GM19238 (cell line): ENCODE measurements around the gene SFPQ.
"Not testable (repeated sequence)": the region's sequence is repeated elsewhere in the genome, so short reads cannot be mapped to it uniquely, and the experiment has no call there.

Source experiments
- DNase-seq: peaks from one replicate; pipeline ENCODE4 v3.0.0; 2011; ENCODE audit warnings: low spot score; ENCODE audit not compliant: insufficient read length

The SFPQ gene

GRCh38 chr1:35188578-35189392 is 4.2 kb downstream of the SFPQ start:
- DNase-seq = no peak

DNA sequence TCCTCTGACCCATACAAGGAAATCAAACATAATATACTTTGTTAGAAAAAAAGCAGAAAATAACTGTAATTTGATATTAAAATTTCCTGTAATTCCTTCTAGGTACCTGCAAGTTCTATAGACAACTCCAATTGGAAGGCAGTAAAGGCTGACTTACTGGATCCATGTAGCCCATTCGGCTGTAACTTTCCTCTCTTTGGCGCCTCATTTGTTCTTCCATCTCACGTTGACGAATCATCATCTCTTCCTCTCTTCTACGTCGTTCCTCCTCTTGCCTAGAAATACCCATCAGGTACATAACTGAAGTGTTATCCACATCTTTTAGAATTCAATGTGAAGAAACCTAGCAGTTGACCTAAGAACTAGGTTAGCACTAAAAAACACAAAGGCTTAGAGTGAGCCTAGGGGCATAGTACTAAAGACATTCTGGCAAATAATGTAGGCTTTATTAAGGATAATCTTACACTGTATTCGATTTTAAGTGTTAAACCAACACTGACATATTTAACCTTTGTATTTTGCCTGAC is 5.1 kb downstream of the SFPQ start:
- no peak for DNase-seq

DNA sequence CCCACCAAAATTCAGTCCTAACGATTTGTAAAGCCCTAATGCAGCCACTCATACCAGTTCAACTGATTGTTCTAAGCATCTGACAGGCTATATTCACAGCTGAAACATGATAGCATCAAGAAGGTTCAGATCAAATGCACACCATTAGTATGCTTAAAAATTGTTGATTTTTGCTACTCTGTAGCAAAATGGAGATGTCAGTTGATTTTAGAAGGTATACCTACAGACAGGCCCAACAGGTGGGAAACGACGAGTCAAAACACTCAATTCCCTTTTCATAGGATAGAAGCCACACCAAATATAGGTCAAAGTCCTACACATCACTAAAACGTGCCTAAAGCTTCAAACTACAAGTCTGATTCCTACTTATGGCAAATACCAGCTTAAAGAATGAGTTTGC is 6.7 kb downstream of the SFPQ start:
- DNase-seq = no peak

DNA sequence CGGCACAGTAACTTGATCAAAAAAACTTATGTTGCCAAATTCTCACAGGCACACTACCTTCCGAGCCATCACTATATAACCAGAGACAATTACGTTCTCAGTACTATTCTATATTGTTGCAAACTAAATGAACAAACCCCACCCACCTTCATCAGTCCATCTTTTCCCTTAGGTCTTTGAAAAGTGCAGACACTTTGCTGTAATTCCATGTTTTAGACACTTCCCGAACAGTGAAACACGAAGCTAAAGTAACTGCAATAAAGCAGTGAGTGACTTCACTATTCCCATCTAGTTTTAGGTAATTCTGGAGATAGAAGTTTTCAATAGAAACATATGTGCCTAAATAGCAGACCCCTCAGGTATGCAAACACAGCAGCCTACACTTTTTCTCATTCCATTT is 7.7 kb downstream of the SFPQ start:
- no peak for DNase-seq

- no peak for DNase-seq
Observed at GRCh38 chr1:35184495-35185199, 8.3 kb downstream of the SFPQ start.

- DNase-seq = no peak
Observed at GRCh38 chr1:35181790-35182455, 11.0 kb downstream of the SFPQ start.

DNA sequence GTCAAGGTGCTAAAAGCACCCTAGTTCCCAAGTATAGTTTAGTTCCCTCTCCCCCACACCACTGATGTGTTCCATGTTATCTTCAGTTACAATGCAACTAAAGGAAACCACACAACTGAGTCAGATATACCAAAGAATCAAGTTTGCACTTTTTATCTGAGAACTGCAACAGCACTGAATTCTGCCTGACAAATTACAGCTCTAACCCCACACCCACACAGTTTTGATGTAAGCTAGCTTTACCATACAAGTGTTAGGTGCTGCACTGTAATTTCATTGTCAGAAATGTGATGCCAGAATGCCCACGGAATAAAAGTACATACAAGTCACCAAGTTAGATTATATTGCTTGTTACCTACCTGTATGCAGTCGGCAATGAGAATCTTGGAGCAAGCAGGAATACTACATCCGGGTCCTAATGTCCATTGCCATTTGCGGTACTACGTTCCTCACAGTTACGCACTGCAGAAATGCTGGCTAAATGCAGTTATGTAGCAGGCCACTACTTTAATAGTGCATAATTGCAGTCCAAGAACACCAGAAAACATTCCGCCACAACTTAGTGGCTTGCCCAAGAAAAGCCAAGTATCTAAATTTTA is 12.1 kb downstream of the SFPQ start:
- DNase-seq = no peak

DNA sequence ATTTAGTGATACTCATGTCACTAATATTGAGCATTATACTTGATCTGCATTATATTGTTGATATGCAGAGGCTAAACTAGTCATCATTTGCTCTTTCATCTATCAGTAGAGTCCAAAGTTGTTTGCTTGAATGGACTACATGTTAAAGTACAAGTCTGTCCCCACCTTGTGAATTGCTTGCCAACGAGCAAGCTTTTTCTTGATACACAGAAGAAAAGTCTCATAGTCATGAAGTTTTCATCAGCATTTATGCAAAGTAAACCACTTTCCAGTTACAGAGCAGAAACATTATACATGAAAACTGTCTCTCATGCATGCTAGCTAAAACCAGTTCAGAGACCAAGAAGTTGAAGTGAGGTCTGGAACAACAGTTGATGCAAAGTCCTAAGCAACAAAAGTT is 13.0 kb downstream of the SFPQ start:
- DNase-seq = no peak

DNA sequence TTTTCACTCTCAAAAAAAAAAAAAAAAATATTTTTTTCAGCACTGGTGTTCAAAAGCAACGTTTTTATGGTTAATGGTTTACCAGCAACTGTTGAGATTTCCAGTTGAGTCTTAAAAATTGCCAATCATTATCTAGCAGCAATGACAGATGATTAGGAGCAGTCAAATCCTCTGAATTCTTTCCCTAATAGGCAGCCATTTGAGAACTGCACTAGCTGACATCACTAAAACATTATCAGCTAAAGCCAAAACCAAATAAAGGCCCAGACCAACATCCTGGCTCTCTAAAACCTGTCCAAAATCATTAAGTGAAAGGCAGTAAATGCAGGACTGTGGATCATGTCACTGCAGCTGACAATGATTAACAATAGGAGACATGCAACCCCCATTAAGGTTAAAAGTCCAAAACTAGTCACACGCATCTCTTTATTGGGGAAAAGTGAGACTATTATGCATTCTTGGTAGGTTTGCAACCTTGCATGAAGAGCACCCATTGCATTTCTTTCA is 14.0 kb downstream of the SFPQ start:
- no peak for DNase-seq

DNA sequence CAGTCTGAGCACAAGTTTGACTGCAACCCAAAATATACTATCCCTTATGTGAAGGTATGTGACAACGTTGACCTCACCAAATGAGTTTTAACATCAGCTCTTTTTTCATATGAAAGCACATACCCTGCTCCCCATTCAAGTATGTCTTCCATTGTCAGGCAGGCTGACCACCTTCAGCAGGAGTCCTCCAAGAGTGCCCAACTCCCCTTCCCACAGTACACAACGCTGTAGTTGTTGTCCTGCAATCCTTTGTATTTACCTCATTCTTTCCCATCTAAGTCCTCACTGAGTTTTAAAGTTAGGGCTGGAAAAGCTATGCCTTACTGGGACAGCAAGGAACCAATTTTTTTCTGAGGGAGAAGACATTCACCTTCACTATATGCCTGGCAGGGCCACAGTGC is 14.7 kb downstream of the SFPQ start:
- DNase-seq = no peak

GRCh38 chr1:35177237-35177786 is 15.6 kb downstream of the SFPQ start:
- DNase-seq = no peak

- DNase-seq = no peak
Observed at GRCh38 chr1:35175602-35176001, 17.3 kb downstream of the SFPQ start.

- no peak for DNase-seq
Observed at GRCh38 chr1:35175098-35175576, 17.8 kb downstream of the SFPQ start.

GRCh38 chr1:35173909-35174540 is 18.9 kb downstream of the SFPQ start:
- no peak for DNase-seq

- DNase-seq = no peak
Observed at GRCh38 chr1:35173491-35173890, 19.5 kb downstream of the SFPQ start.

DNA sequence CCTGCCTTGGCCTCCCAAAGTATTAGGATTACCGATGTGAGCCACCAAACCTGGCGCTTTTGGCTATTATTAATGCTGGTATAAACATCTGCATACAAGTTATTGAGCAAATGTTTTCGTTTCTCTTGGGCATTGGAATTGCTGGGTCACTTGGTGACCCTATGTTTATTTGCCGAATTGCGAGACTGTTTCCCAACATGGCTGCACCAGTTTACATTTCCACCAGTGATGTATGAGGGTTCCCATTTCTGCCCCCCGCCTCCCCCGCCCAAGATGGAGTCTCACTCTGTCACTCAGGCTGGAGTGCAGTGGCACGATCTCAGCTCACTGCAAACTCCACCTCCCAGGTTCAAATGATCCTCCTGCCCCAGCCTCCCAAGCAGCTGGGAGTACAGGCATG is 20.9 kb downstream of the SFPQ start:
- no peak for DNase-seq

GRCh38 chr1:35171579-35171978 is 21.4 kb downstream of the SFPQ start:
- no peak for DNase-seq

- DNase-seq = no peak
Observed at GRCh38 chr1:35164893-35165292, 28.1 kb downstream of the SFPQ start.

- no peak for DNase-seq
Observed at GRCh38 chr1:35151220-35151619, 41.7 kb downstream of the SFPQ start.

DNA sequence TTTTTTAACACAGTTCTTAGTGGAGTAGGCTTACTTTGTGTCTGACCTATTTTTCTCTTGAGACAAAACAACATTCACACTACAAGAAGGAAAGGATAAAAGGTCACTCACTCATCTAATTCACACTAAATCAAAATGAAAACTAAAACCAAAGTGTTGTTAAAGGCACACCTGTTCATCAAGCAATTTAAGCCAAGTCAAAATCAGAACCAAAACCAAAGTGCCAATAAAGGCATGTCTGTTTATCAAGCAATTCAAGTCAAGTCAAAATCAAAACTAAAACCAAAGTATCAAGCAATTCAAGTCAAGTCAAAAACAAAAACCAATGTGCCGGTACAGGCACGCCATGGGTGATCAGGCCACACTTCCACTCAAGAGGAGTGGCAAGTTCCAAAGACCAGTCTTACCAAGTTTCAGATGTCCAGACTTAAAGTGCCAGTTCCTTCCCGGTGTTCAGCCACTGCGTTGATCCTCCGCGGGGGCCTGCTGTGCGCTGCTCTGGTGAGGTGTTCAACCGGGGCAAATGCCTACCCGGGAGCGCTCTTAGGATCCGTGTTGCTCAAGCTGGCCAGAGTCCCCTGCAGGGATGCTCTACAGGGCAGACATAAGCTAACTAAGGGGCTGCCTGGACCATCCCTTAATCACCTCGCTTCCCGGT is 46.9 kb downstream of the SFPQ start:
- not testable (repeated sequence) for DNase-seq
